PC-9 (cell line): ENCODE data around the gene RAB7B. TPM values are rescaled to one million over a fixed set of nuclear protein-coding genes. Genes with fewer than 3 reads are reported as not detected.
"Not testable (repeated sequence)": the region's sequence is repeated elsewhere in the genome, so short reads cannot be mapped to it uniquely, and the experiment has no call there.

Experiments
- BruUV-seq: library from RNA; stranded (reverse); fragments of 400-500 nt; replicated peaks from 2 replicates; lab custom pipeline; 2021; lab: Mats Ljungman, UMichigan
- CTCF ChIA-PET: fragments of 300-600 bp; sonication (Branson Sonifier 250); formaldehyde crosslinking; loops from one replicate; lab custom pipeline; 2022; ENCODE audit warnings: antibody characterized with exemption; lab: Charles Lee
- POLR2A ChIA-PET: fragments of 300-600 bp; sonication (Branson Sonifier 250); formaldehyde crosslinking; loops from one replicate; lab custom pipeline; 2022; ENCODE audit warnings: antibody characterized with exemption; ENCODE audit not compliant: unreplicated experiment; lab: Charles Lee
- DNase-seq, 2 experiments: peaks; one replicate each; pipeline versions ENCODE4 v3.0.0 to v3.0.0-alpha.2; 2015 to 2022; ENCODE audit warnings: mixed read lengths in 1 of 2
- H2AFZ ChIP-seq: fragments of 200-600 bp; sonication (generic); 2 replicates; pipeline ENCODE4 v1.8.1; 2017; ENCODE audit warnings: antibody characterized with exemption
- H3F3A ChIP-seq: fragments of 200-600 bp; sonication (generic); 2 replicates; pipeline ENCODE4 v1.8.1; 2017; ENCODE audit warnings: antibody characterized with exemption, mild to moderate bottlenecking, low read depth; ENCODE audit not compliant: insufficient read depth
- H3K27ac ChIP-seq: fragments of 200-600 bp; sonication (generic); 2 replicates; pipeline ENCODE4 v1.6.1; 2016; ENCODE audit warnings: mixed run types
- H3K27me3 ChIP-seq: fragments of 200-600 bp; sonication (generic); 2 replicates; pipeline ENCODE4 v1.6.1; 2016; ENCODE audit warnings: low read depth, mixed run types; ENCODE audit not compliant: insufficient read depth
- H3K36me3 ChIP-seq: fragments of 200-600 bp; sonication (generic); 2 replicates; pipeline ENCODE4 v1.6.1; 2016; ENCODE audit warnings: low read depth, mixed run types
- H3K4me1 ChIP-seq: fragments of 200-600 bp; sonication (generic); replicated peaks from 2 replicates; pipeline ENCODE4 v1.6.1; 2016; ENCODE audit warnings: mixed run types; ENCODE audit not compliant: insufficient read depth
- H3K4me2 ChIP-seq: fragments of 200-600 bp; sonication (generic); 2 replicates; pipeline ENCODE4 v1.6.1; 2017; ENCODE audit warnings: mixed run types
- H3K4me3 ChIP-seq: fragments of 200-600 bp; sonication (generic); 2 replicates; pipeline ENCODE4 v1.6.1; 2016; ENCODE audit warnings: mixed run types
- H3K79me2 ChIP-seq: fragments of 200-600 bp; sonication (generic); 2 replicates; pipeline ENCODE4 v1.6.1; 2017; ENCODE audit warnings: low read depth, mixed run types
- H3K9me2 ChIP-seq: fragments of 200-600 bp; sonication (generic); 2 replicates; pipeline ENCODE4 v1.8.1; 2017; ENCODE audit warnings: mild to moderate bottlenecking; ENCODE audit not compliant: insufficient read depth
- H3K9me3 ChIP-seq: fragments of 200-600 bp; sonication (generic); 2 replicates; pipeline ENCODE4 v1.8.1; 2016; ENCODE audit warnings: low read depth; ENCODE audit not compliant: insufficient read depth
- H4K20me1 ChIP-seq: fragments of 200-600 bp; sonication (generic); 2 replicates; pipeline ENCODE4 v1.8.1; 2017; ENCODE audit not compliant: insufficient read depth
- EZH2 ChIP-seq: fragments of 200-600 bp; sonication (generic); IDR thresholded peaks from 2 replicates; pipeline ENCODE4 v1.8.0; 2017; ENCODE audit warnings: antibody characterized with exemption, low read depth
- intact Hi-C: fragments of 100-400 bp; cut with micrococcal nuclease; formaldehyde crosslinking; loops from one replicate; pipeline ENCODE4 v1.10.0; 2022; ENCODE audit not compliant: unreplicated experiment
- total RNA-seq: library from RNA; stranded (reverse); gene quantifications from 2 replicates; pipeline ENCODE4 v1.2.3, GENCODE V29; 2021
- TF ChIP-seq, protein P1 (sequence below): fragments of 200-600 bp; sonication (generic); conservative IDR thresholded peaks from 2 replicates; pipeline ENCODE4 v1.6.1; 2017; ENCODE audit warnings: mixed run types, antibody characterized with exemption, mild to moderate bottlenecking, moderate library complexity

The RAB7B gene
- total RNA-seq, 1 experiment from 2014 or later = not detected

- Histone ChIP-seq H3K4me3 (no peak overlapping the region), H3K9me3 (no peaks in the 10 kb centered on the region), H3K27me3 (no peaks in the 10 kb centered on the region), H3F3A (peaks cover 21% of the 10 kb centered on the region; the same call in 1 of the 2 replicates), H3K27ac (no peak overlapping the region), H3K36me3 (no peaks in the 10 kb centered on the region), H3K4me2 (peak overlapping the region; percentile 49; the same call in 1 of the 2 replicates), H3K79me2 (no peaks in the 10 kb centered on the region), H3K9me2 (no peaks in the 10 kb centered on the region), H4K20me1 (no peaks in the 10 kb centered on the region), H2AFZ (no peak overlapping the region), H3K4me1 (peaks cover 15% of the 10 kb centered on the region)
- TF ChIP-seq, protein P1, sequence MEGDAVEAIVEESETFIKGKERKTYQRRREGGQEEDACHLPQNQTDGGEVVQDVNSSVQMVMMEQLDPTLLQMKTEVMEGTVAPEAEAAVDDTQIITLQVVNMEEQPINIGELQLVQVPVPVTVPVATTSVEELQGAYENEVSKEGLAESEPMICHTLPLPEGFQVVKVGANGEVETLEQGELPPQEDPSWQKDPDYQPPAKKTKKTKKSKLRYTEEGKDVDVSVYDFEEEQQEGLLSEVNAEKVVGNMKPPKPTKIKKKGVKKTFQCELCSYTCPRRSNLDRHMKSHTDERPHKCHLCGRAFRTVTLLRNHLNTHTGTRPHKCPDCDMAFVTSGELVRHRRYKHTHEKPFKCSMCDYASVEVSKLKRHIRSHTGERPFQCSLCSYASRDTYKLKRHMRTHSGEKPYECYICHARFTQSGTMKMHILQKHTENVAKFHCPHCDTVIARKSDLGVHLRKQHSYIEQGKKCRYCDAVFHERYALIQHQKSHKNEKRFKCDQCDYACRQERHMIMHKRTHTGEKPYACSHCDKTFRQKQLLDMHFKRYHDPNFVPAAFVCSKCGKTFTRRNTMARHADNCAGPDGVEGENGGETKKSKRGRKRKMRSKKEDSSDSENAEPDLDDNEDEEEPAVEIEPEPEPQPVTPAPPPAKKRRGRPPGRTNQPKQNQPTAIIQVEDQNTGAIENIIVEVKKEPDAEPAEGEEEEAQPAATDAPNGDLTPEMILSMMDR = no peak
- no peak for TF ChIP-seq EZH2
- no TSS peak for BruUV-seq
- ChIA-PET CTCF (interaction anchor here (0.7 to 0.8 kb wide), 2 partner anchors 8 to 11 kb away, joined by 3 to 4 read pairs; no protein-coding TSS in a partner anchor), POLR2A (interaction anchor here (0.6 to 0.8 kb wide), 2 partner anchors 151 to 476 kb away, joined by 4 read pairs; partner anchors contain the start of gene PM20D1)
- intact Hi-C loops = no loop called here
- no peak for DNase-seq
These were observed 2.4 kb downstream of the RAB7B start for GRCh38 chr1:206000641-206001339.

DNA sequence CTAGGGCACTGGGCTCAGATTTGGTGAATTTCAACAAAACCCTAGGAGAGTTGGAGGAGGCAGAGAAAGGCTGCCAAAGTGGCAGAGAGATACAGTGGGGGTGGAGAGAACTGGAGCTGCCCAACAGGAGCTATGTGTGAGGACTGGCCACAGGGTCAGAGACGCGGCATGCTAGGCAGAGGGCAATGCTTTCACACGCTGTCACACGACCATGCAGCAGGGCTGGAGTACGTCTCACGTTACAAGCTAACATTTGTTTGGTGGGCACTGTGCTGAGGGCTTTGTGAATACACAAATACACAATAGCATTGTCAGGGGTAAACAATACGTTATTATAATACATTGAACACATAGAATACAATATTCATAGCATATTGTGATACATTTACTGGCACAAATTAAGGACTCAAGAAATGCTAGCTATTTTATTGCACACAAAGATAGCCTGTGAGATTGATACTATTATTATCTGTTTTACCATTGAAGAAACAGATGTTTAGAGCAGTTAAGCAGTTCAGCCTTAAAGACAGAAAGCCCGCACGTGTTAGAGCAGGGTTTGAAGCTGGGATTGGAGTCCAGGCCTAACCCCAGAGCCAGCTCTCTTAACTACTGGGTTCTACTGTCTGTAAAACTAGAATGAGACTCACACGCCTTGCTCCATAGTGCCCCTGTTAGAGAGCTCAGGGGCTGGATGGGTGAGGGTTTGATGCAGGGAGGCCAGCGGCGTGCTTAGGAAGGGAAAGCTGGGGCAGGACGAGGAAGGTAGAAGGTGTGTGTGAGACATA is 4.5 kb downstream of the RAB7B start:
- peaks cover 6% of the 10 kb centered on the region; the same call in 1 of the 2 replicates for H3F3A ChIP-seq
- intact Hi-C loops = no loop called here
- no TSS peak for BruUV-seq
- no peak for TF ChIP-seq EZH2
- TF ChIP-seq, protein P1 = no peak
- ChIA-PET POLR2A (interaction anchor here (0.5 to 0.6 kb wide), 2 partner anchors 70 to 138 kb away, joined by 3 read pairs; no protein-coding TSS in a partner anchor), CTCF (no interaction called here)
- no peaks in the 10 kb centered on the region for H3K36me3 ChIP-seq
- no peaks in the 10 kb centered on the region for H3K9me3 ChIP-seq
- no peaks in the 10 kb centered on the region for H3K27me3 ChIP-seq
- H3K9me2 ChIP-seq = no peaks in the 10 kb centered on the region
- no peak overlapping the region for H3K27ac ChIP-seq
- no peak overlapping the region for H2AFZ ChIP-seq
- no peaks in the 10 kb centered on the region for H3K79me2 ChIP-seq
- H3K4me2 ChIP-seq = no peak overlapping the region
- DNase-seq = no peak
- H3K4me3 ChIP-seq = no peak overlapping the region
- no peaks in the 10 kb centered on the region for H4K20me1 ChIP-seq
- H3K4me1 ChIP-seq = peaks cover 15% of the 10 kb centered on the region

DNA sequence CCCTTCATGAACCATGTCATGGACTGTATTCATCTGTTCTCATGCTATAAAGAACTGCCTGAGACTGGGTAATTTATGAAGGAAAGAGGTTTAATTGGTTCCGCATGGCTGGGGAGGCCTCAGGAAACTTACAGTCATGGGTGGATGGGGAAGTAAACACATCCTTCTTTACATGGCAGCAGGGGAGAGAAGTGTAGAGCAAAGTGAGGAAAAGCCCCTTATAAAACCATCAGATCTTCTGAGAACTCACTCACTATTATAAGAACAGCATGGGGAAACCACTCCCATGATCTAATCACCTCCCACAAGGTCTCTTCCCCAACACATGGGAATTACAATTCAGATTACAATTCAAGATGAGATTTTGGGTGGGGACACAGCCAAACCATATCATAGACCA is 6.6 kb downstream of the RAB7B start:
- H4K20me1 ChIP-seq, CTCF ChIA-PET, H3K4me1 ChIP-seq, BruUV-seq, H3K4me2 ChIP-seq, H2AFZ ChIP-seq, H3K36me3 ChIP-seq, H3K27me3 ChIP-seq, H3K27ac ChIP-seq, H3K4me3 ChIP-seq, H3K9me2 ChIP-seq, intact Hi-C loops, H3K9me3 ChIP-seq, POLR2A ChIA-PET, DNase-seq, H3K79me2 ChIP-seq, H3F3A ChIP-seq: not testable (repeated sequence)
